ENCODE measurements around the gene PRSS53.

Gene PRSS53

GRCh38 chr16:31067342-31067741 lies 21.4 kb downstream of the PRSS53 start:
- no peak for TF ChIP-seq CTCF (IDR thresholded peaks at IDR 0.05)

- no peak for TF ChIP-seq CTCF (IDR thresholded peaks at IDR 0.05)
Observed at GRCh38 chr16:31064882-31065461, 23.8 kb downstream of the PRSS53 start.

GRCh38 chr16:31063843-31064611 lies 24.7 kb downstream of the PRSS53 start:
- no peak for TF ChIP-seq CTCF (IDR thresholded peaks at IDR 0.05)

GRCh38 chr16:31063495-31063842 lies 25.3 kb downstream of the PRSS53 start:
- TF ChIP-seq CTCF (IDR thresholded peaks at IDR 0.05) = no peak

GRCh38 chr16:31061813-31062440 lies 26.8 kb downstream of the PRSS53 start:
- TF ChIP-seq CTCF (IDR thresholded peaks at IDR 0.05) = no peak

GRCh38 chr16:31061126-31061812 lies 27.5 kb downstream of the PRSS53 start:
- TF ChIP-seq CTCF (IDR thresholded peaks at IDR 0.05) = no peak

- no peak for TF ChIP-seq CTCF (IDR thresholded peaks at IDR 0.05)
Observed at GRCh38 chr16:31055613-31056012, 33.1 kb downstream of the PRSS53 start.
